DMS79 (cell line): ENCODE results near the gene ATM.
"Not testable (repeated sequence)": the region's sequence is repeated elsewhere in the genome, so short reads cannot be mapped to it uniquely, and the experiment has no call there.

Source experiments
- DNase-seq: peaks from one replicate; lab custom pipeline; 2025; lab: John Stamatoyannopoulos, UW

The ATM gene

GRCh38 chr11:108278954-108279353 lies 56.1 kb downstream of the ATM start:
- DNase-seq: no peak

GRCh38 chr11:108286370-108286769 lies 63.5 kb downstream of the ATM start:
- DNase-seq: no peak

GRCh38 chr11:108286956-108287355 lies 64.1 kb downstream of the ATM start:
- no peak for DNase-seq

- DNase-seq: not testable (repeated sequence)
Measured at GRCh38 chr11:108289066-108289465, 66.2 kb downstream of the ATM start.

- no peak for DNase-seq
Measured at GRCh38 chr11:108289699-108290098, 66.8 kb downstream of the ATM start.

- no peak for DNase-seq
Measured at GRCh38 chr11:108293229-108293628, 70.4 kb downstream of the ATM start.

- DNase-seq: no peak
Measured at GRCh38 chr11:108302121-108302785, 79.4 kb downstream of the ATM start.

GRCh38 chr11:108307751-108308150 lies 84.9 kb downstream of the ATM start:
- DNase-seq: no peak

- DNase-seq: no peak
Measured at GRCh38 chr11:108313444-108313843, 90.6 kb downstream of the ATM start.

GRCh38 chr11:108316061-108316460 lies 93.2 kb downstream of the ATM start:
- DNase-seq: no peak

- no peak for DNase-seq
Measured at GRCh38 chr11:108319541-108320145, 96.8 kb downstream of the ATM start.

- no peak for DNase-seq
Measured at GRCh38 chr11:108322666-108323065, 99.8 kb downstream of the ATM start.

- DNase-seq: no peak
Measured at GRCh38 chr11:108324587-108324986, 101.7 kb downstream of the ATM start.

GRCh38 chr11:108333403-108333899 lies 110.6 kb downstream of the ATM start:
- no peak for DNase-seq

- no peak for DNase-seq
Measured at GRCh38 chr11:108338750-108339149, 115.9 kb downstream of the ATM start.

- no peak for DNase-seq
Measured at GRCh38 chr11:108340973-108341372, 118.1 kb downstream of the ATM start.

- no peak for DNase-seq
Measured at GRCh38 chr11:108341654-108342053, 118.8 kb downstream of the ATM start.

GRCh38 chr11:108343714-108344113 lies 120.8 kb downstream of the ATM start:
- no peak for DNase-seq

- no peak for DNase-seq
Measured at GRCh38 chr11:108345767-108346166, 122.9 kb downstream of the ATM start.

GRCh38 chr11:108346451-108346850 lies 123.6 kb downstream of the ATM start:
- DNase-seq: no peak

- no peak for DNase-seq
Measured at GRCh38 chr11:108351468-108351867, 128.6 kb downstream of the ATM start.

GRCh38 chr11:108364159-108364558 lies 141.3 kb downstream of the ATM start:
- DNase-seq: no peak

GRCh38 chr11:108368134-108368533 lies 145.3 kb downstream of the ATM start:
- no peak for DNase-seq

GRCh38 chr11:108369064-108369463 lies 146.2 kb downstream of the ATM start:
- no peak for DNase-seq
